ENCODE data around the gene CD82.

CD82 gene

GRCh38 chr11:44609783-44610155, 44.3 kb downstream of the CD82 start:
- TF ChIP-seq CTCF (IDR thresholded peaks at IDR 0.05): no peak

GRCh38 chr11:44610186-44610955, 44.9 kb downstream of the CD82 start:
- TF ChIP-seq CTCF (IDR thresholded peaks at IDR 0.05): no peak

- no peak for TF ChIP-seq CTCF (IDR thresholded peaks at IDR 0.05)
Observed at GRCh38 chr11:44611088-44611487, 45.6 kb downstream of the CD82 start.

- TF ChIP-seq CTCF (IDR thresholded peaks at IDR 0.05): no peak
Observed at GRCh38 chr11:44611687-44612434, 46.4 kb downstream of the CD82 start.

- no peak for TF ChIP-seq CTCF (IDR thresholded peaks at IDR 0.05)
Observed at GRCh38 chr11:44613153-44613552, 47.7 kb downstream of the CD82 start.

- TF ChIP-seq CTCF (IDR thresholded peaks at IDR 0.05): no peak
Observed at GRCh38 chr11:44614281-44614775, 48.9 kb downstream of the CD82 start.

- TF ChIP-seq CTCF (IDR thresholded peaks at IDR 0.05): no peak
Observed at GRCh38 chr11:44615041-44615755, 49.7 kb downstream of the CD82 start.

Data from LNCAP (cell line).